ENCODE results near the gene SLC2A4. TPM values are rescaled to one million over a fixed set of nuclear protein-coding genes. Genes with fewer than 3 reads are reported as not detected.
A peak's percentile ranks its signal among the peaks of the same experiment; 100 is the strongest.

Gene SLC2A4
- total RNA-seq, 5 donors from 2014 or later (not counting 1 experiment from before 2014, with no cell fraction given), result 0.06 TPM; not detected in 4

- Histone ChIP-seq H3K9me3 (no peaks in the 10 kb centered on the region), H3K4me3 (ENCODE audit: control insufficient read depth in 1 of 2, extremely low read depth in 1 of 2, low read length in 1 of 2) (no peak overlapping the region), H3K27me3 (replicated peaks in 1 of 2; ENCODE audit: control insufficient read depth in 2 of 2, extremely low read depth in 1 of 2, insufficient read depth in 2 of 2, low read length in 1 of 2) (peaks cover 6 to 77% of the 10 kb centered on the region in 2 experiments), H3K36me3 (ENCODE audit: control insufficient read depth in 2 of 2, extremely low read depth in 1 of 2, insufficient read depth in 1 of 2, low read length in 1 of 2) (no peaks in the 10 kb centered on the region), H3K4me1 (ENCODE audit: control insufficient read depth in 1 of 2, extremely low read depth in 1 of 2, insufficient read depth in 2 of 2, low read length in 2 of 2) (peaks cover 0 to 32% of the 10 kb centered on the region in 2 experiments), H3K27ac (ENCODE audit: low read length) (no peak overlapping the region)
- Mint-ChIP-seq H3K9me3 (no peaks in the 10 kb centered on the region), H3K27ac (no peak overlapping the region), H3K4me1 (peaks cover 19 to 25% (median 21%) of the 10 kb centered on the region in 3 donors), H3K4me3 (peak overlapping the region in 1 of 3 donors; percentile 68), H3K27me3 (peaks cover 4 to 38% of the 10 kb centered on the region in 2 donors), H3K36me3 (no peaks in the 10 kb centered on the region)
- DNase-seq (no peak), ATAC-seq (replicated peaks in 1 of 4) (no peak)
- ChIA-PET CTCF (interaction anchor here (0.5 to 0.6 kb wide), 2 partner anchors 11 to 241 kb away, joined by 3 to 4 read pairs; no protein-coding TSS in a partner anchor), POLR2A (interaction anchor here (0.6 to 0.7 kb wide), 2 partner anchors 123 to 180 kb away, joined by 3 to 5 read pairs; no protein-coding TSS in a partner anchor)
- 96% methylated on average over 7 of the region's 11 CpGs for WGBS (ENCODE audit: insufficient coverage)
These were observed 11.6 kb downstream of the SLC2A4 start for GRCh38 chr17:7293159-7293558.

GRCh38 chr17:7293816-7294613 lies 12.5 kb downstream of the SLC2A4 start:
- H3K36me3 ChIP-seq (ENCODE audit: control insufficient read depth in 2 of 2, extremely low read depth in 1 of 2, insufficient read depth in 1 of 2, low read length in 1 of 2), result no peaks in the 10 kb centered on the region
- H3K4me1 Mint-ChIP-seq, result peaks cover 19 to 25% (median 21%) of the 10 kb centered on the region in 3 donors
- H3K9me3 Mint-ChIP-seq, result no peaks in the 10 kb centered on the region
- no peak overlapping the region for H3K27ac ChIP-seq (ENCODE audit: low read length)
- ChIA-PET POLR2A (interaction anchor here in 1 of 2 donors (0.7 kb wide), 1 partner anchor 124 kb away, joined by 3 read pairs; no protein-coding TSS in a partner anchor), CTCF (no interaction called here)
- H3K27ac Mint-ChIP-seq, result no peak overlapping the region
- no peaks in the 10 kb centered on the region for H3K9me3 ChIP-seq
- peaks cover 6 to 74% of the 10 kb centered on the region in 2 experiments for H3K27me3 ChIP-seq (replicated peaks in 1 of 2; ENCODE audit: control insufficient read depth in 2 of 2, extremely low read depth in 1 of 2, insufficient read depth in 2 of 2, low read length in 1 of 2)
- peaks cover 0 to 32% of the 10 kb centered on the region in 2 experiments for H3K4me1 ChIP-seq (ENCODE audit: control insufficient read depth in 1 of 2, extremely low read depth in 1 of 2, insufficient read depth in 2 of 2, low read length in 2 of 2)
- WGBS (ENCODE audit: insufficient coverage), result 3% methylated on average over 73 of the region's 75 CpGs
- peaks cover 0 to 36% of the 10 kb centered on the region in 2 donors for H3K27me3 Mint-ChIP-seq
- H3K4me3 ChIP-seq (ENCODE audit: control insufficient read depth in 1 of 2, extremely low read depth in 1 of 2, low read length in 1 of 2), result peak overlapping the region in 1 of 2 donors; percentile 17
- peak overlapping the region; percentile 37 to 68 (median 37) for H3K4me3 Mint-ChIP-seq
- DNase-seq (peak in 3 of 35 experiments; percentile 21 to 50 (median 32)), ATAC-seq (replicated peaks in 1 of 4) (peak; percentile 5 to 28 (median 8))
- no peaks in the 10 kb centered on the region for H3K36me3 Mint-ChIP-seq

- H3K4me1 ChIP-seq (ENCODE audit: control insufficient read depth in 1 of 2, extremely low read depth in 1 of 2, insufficient read depth in 2 of 2, low read length in 2 of 2), result peaks cover 0 to 32% of the 10 kb centered on the region in 2 experiments
- DNase-seq (peak in 33 of 35 experiments; percentile 21 to 82 (median 53)), ATAC-seq (replicated peaks in 1 of 4) (peak; percentile 69 to 82 (median 78))
- peaks cover 6 to 67% of the 10 kb centered on the region in 2 experiments for H3K27me3 ChIP-seq (replicated peaks in 1 of 2; ENCODE audit: control insufficient read depth in 2 of 2, extremely low read depth in 1 of 2, insufficient read depth in 2 of 2, low read length in 1 of 2)
- H3K36me3 Mint-ChIP-seq, result no peaks in the 10 kb centered on the region
- peak within 1 kb of the TSS; percentile 38 to 41 for H3K4me3 ChIP-seq (ENCODE audit: control insufficient read depth in 1 of 2, extremely low read depth in 1 of 2, low read length in 1 of 2)
- H3K4me1 Mint-ChIP-seq, result peaks cover 19 to 25% (median 21%) of the 10 kb centered on the region in 3 donors
- peak within 1 kb of the TSS; percentile 69 to 89 (median 70) for H3K4me3 Mint-ChIP-seq
- POLR2A ChIA-PET, result no interaction called here
- CTCF ChIA-PET, result no interaction called here
- no peaks in the 10 kb centered on the region for H3K9me3 ChIP-seq
- peaks cover 0 to 35% of the 10 kb centered on the region in 2 donors for H3K27me3 Mint-ChIP-seq
- H3K27ac Mint-ChIP-seq, result peak within 1 kb of the TSS in 1 of 2 donors; percentile 61
- H3K36me3 ChIP-seq (ENCODE audit: control insufficient read depth in 2 of 2, extremely low read depth in 1 of 2, insufficient read depth in 1 of 2, low read length in 1 of 2), result no peaks in the 10 kb centered on the region
- no peak within 1 kb of the TSS for H3K27ac ChIP-seq (ENCODE audit: low read length)
- under 1% methylated on average over 48 of the region's 57 CpGs for WGBS (ENCODE audit: insufficient coverage)
- no peaks in the 10 kb centered on the region for H3K9me3 Mint-ChIP-seq
These were observed 13.2 kb downstream of the SLC2A4 start, which contains the start of gene YBX2 for GRCh38 chr17:7294614-7295153. YBX2 (minus strand) TSS chr17:7294639; CDS start chr17:7294500, 139 bp downstream.

GRCh38 chr17:7295230-7296180 lies 14.0 kb downstream of the SLC2A4 start:
- H3K27me3 ChIP-seq (replicated peaks in 1 of 2; ENCODE audit: control insufficient read depth in 2 of 2, extremely low read depth in 1 of 2, insufficient read depth in 2 of 2, low read length in 1 of 2), result peaks cover 6 to 60% of the 10 kb centered on the region in 2 experiments
- H3K36me3 Mint-ChIP-seq, result no peaks in the 10 kb centered on the region
- CTCF ChIA-PET, result interaction anchor here in 1 of 2 donors (1.4 to 2.5 kb wide), 3 partner anchors 15 to 250 kb away, joined by 3 to 9 read pairs (median 4); no protein-coding TSS in a partner anchor

GRCh38 chr17:7296189-7296861 lies 14.8 kb downstream of the SLC2A4 start:
- Mint-ChIP-seq H3K4me3 (peak overlapping the region in 2 of 3 donors; percentile 51 to 89), H3K4me1 (peaks cover 19 to 25% (median 21%) of the 10 kb centered on the region in 3 donors), H3K27me3 (peaks cover 0 to 27% of the 10 kb centered on the region in 2 donors), H3K9me3 (no peaks in the 10 kb centered on the region), H3K36me3 (no peaks in the 10 kb centered on the region), H3K27ac (peak overlapping the region in 1 of 2 donors; percentile 28)
- H3K4me3 ChIP-seq (ENCODE audit: control insufficient read depth in 1 of 2, extremely low read depth in 1 of 2, low read length in 1 of 2), result no peak overlapping the region
- ChIA-PET POLR2A (no interaction called here), CTCF (interaction anchor here (0.6 to 2.5 kb wide), 6 partner anchors 16 to 250 kb away, joined by 3 to 9 read pairs (median 4); no protein-coding TSS in a partner anchor)
- DNase-seq (peak in 23 of 35 experiments; percentile 24 to 83 (median 46)), ATAC-seq (replicated peaks in 1 of 4) (peak; percentile 24 to 44 (median 38))
- H3K27ac ChIP-seq (ENCODE audit: low read length), result no peak overlapping the region
- H3K9me3 ChIP-seq, result no peaks in the 10 kb centered on the region
- peaks cover 0 to 32% of the 10 kb centered on the region in 2 experiments for H3K4me1 ChIP-seq (ENCODE audit: control insufficient read depth in 1 of 2, extremely low read depth in 1 of 2, insufficient read depth in 2 of 2, low read length in 2 of 2)
- peaks cover 6 to 54% of the 10 kb centered on the region in 2 experiments for H3K27me3 ChIP-seq (replicated peaks in 1 of 2; ENCODE audit: control insufficient read depth in 2 of 2, extremely low read depth in 1 of 2, insufficient read depth in 2 of 2, low read length in 1 of 2)
- no peaks in the 10 kb centered on the region for H3K36me3 ChIP-seq (ENCODE audit: control insufficient read depth in 2 of 2, extremely low read depth in 1 of 2, insufficient read depth in 1 of 2, low read length in 1 of 2)
- WGBS (ENCODE audit: insufficient coverage), result 8% methylated on average over 51 of the region's 51 CpGs

More at GRCh38 chr17:7295230-7296180, 14.0 kb downstream of the SLC2A4 start:
- H3K4me3 ChIP-seq (ENCODE audit: control insufficient read depth in 1 of 2, extremely low read depth in 1 of 2, low read length in 1 of 2), result peak overlapping the region; percentile 38 to 41
- DNase-seq (no peak), ATAC-seq (replicated peaks in 1 of 4) (peak in 1 of 4 experiments; percentile 11)
- no peaks in the 10 kb centered on the region for H3K36me3 ChIP-seq (ENCODE audit: control insufficient read depth in 2 of 2, extremely low read depth in 1 of 2, insufficient read depth in 1 of 2, low read length in 1 of 2)
- no peak overlapping the region for H3K27ac ChIP-seq (ENCODE audit: low read length)
- Mint-ChIP-seq H3K27ac (peak overlapping the region in 1 of 2 donors; percentile 61), H3K4me3 (peak overlapping the region; percentile 69 to 89 (median 70)), H3K9me3 (no peaks in the 10 kb centered on the region), H3K27me3 (peaks cover 0 to 32% of the 10 kb centered on the region in 2 donors), H3K4me1 (peaks cover 19 to 25% (median 21%) of the 10 kb centered on the region in 3 donors)
- POLR2A ChIA-PET, result no interaction called here
- H3K4me1 ChIP-seq (ENCODE audit: control insufficient read depth in 1 of 2, extremely low read depth in 1 of 2, insufficient read depth in 2 of 2, low read length in 2 of 2), result peaks cover 0 to 32% of the 10 kb centered on the region in 2 experiments
- 75% methylated on average over 23 of the region's 42 CpGs for WGBS (ENCODE audit: insufficient coverage)
- H3K9me3 ChIP-seq, result no peaks in the 10 kb centered on the region

All from T-cell (primary cell).